GM21619 (cell line): Measurements from ENCODE around the gene NFATC1.
A peak's percentile ranks its signal among the peaks of the same experiment; 100 is the strongest.
"Not testable (repeated sequence)": the region's sequence is repeated elsewhere in the genome, so short reads cannot be mapped to it uniquely, and the experiment has no call there.

ENCODE experiments used
- ATAC-seq: cut with Tn5 transposase; IDR thresholded peaks from one replicate; pipeline ENCODE4 v1.9.1; 2021; ENCODE audit not compliant: unreplicated experiment

Gene NFATC1

GRCh38 chr18:79503406-79503805, 107.7 kb downstream of the NFATC1 start:
- ATAC-seq, result no peak

- ATAC-seq, result no peak
Measured at GRCh38 chr18:79504034-79504433, 108.3 kb downstream of the NFATC1 start.

GRCh38 chr18:79504495-79504894, 108.8 kb downstream of the NFATC1 start:
- ATAC-seq, result not testable (repeated sequence)

- ATAC-seq, result not testable (repeated sequence)
Measured at GRCh38 chr18:79505465-79505864, 109.7 kb downstream of the NFATC1 start.

GRCh38 chr18:79506191-79507075, 110.7 kb downstream of the NFATC1 start:
- no peak for ATAC-seq

GRCh38 chr18:79507076-79507545, 111.4 kb downstream of the NFATC1 start:
- no peak for ATAC-seq

- no peak for ATAC-seq
Measured at GRCh38 chr18:79507546-79508480, 112.1 kb downstream of the NFATC1 start.

GRCh38 chr18:79508565-79509535, 113.1 kb downstream of the NFATC1 start:
- ATAC-seq, result peak; percentile 46

GRCh38 chr18:79509536-79509930, 113.8 kb downstream of the NFATC1 start:
- no peak for ATAC-seq

GRCh38 chr18:79510046-79510685, 114.4 kb downstream of the NFATC1 start:
- no peak for ATAC-seq

GRCh38 chr18:79510731-79511241, 115.1 kb downstream of the NFATC1 start:
- no peak for ATAC-seq

- ATAC-seq, result no peak
Measured at GRCh38 chr18:79511271-79511670, 115.5 kb downstream of the NFATC1 start.

- ATAC-seq, result no peak
Measured at GRCh38 chr18:79511671-79512301, 116.1 kb downstream of the NFATC1 start.

GRCh38 chr18:79512461-79513380, 117.0 kb downstream of the NFATC1 start:
- ATAC-seq, result no peak

- no peak for ATAC-seq
Measured at GRCh38 chr18:79513381-79514081, 117.8 kb downstream of the NFATC1 start.

GRCh38 chr18:79515331-79515730, 119.6 kb downstream of the NFATC1 start:
- ATAC-seq, result no peak

GRCh38 chr18:79515944-79516351, 120.2 kb downstream of the NFATC1 start:
- ATAC-seq, result no peak
